ENCODE results near the gene ATXN2L.
A peak's percentile ranks its signal among the peaks of the same experiment; 100 is the strongest.

ATXN2L gene

GRCh38 chr16:28836761-28837064 lies 13.9 kb downstream of the ATXN2L start:
- Histone ChIP-seq H3K36me3 (ENCODE audit: control insufficient read depth in 2 of 2, insufficient read depth in 1 of 2, low read length in 2 of 2) (peaks cover 30 to 74% of the 10 kb centered on the region in 2 experiments), H3K9me3 (ENCODE audit: control insufficient read depth, insufficient read depth, low read depth, low read length) (no peaks in the 10 kb centered on the region), H3K27ac (ENCODE audit: extremely low read depth, low read depth, low read length) (no peak overlapping the region), H3K4me3 (ENCODE audit: low read depth, low read length) (no peak overlapping the region), H3K4me1 (ENCODE audit: control insufficient read depth, insufficient read depth, low read length) (no peaks in the 10 kb centered on the region)
- POLR2A ChIA-PET, result interaction anchor here (1.1 to 1.5 kb wide), 3 partner anchors 8 to 14 kb away, joined by 3 to 8 read pairs (median 4); partner anchors contain the start of genes ATXN2L and TUFM
- CTCF ChIA-PET, result no interaction called here
- TF ChIP-seq ZBTB21 (tag by site-specific recombination; IDR thresholded peaks at IDR 0.05) (no peak), GLIS2 (tag by site-specific recombination; IDR thresholded peaks at IDR 0.05) (peak; percentile 37; the same call in 1 of the 2 replicates), ZNF837 (tag by site-specific recombination; IDR thresholded peaks at IDR 0.05) (no peak), ZBTB8A (tag by site-specific recombination; IDR thresholded peaks at IDR 0.05) (no peak)

- TF ChIP-seq ZBTB17 (tag by site-specific recombination; IDR thresholded peaks at IDR 0.05), result peak; percentile 39; the same call in 1 of the 2 replicates
- no peak for TF ChIP-seq PRDM6 (tag by site-specific recombination; IDR thresholded peaks at IDR 0.05)
- TF ChIP-seq ZNF660 (tag by site-specific recombination; IDR thresholded peaks at IDR 0.05), result peak; percentile 33; the same call in 1 of the 2 replicates
- no peak for TF ChIP-seq KLF7 (tag by site-specific recombination; IDR thresholded peaks at IDR 0.05; ENCODE audit: borderline replicate concordance)
- no peak for TF ChIP-seq ZFP41 (tag by site-specific recombination; IDR thresholded peaks at IDR 0.05; ENCODE audit: borderline replicate concordance)
- no peak for TF ChIP-seq ZNF623 (tag by site-specific recombination; IDR thresholded peaks at IDR 0.05)
- TF ChIP-seq ZNF274 (IDR thresholded peaks at IDR 0.05; ENCODE audit: low read length), result no peak
- TF ChIP-seq ZNF274 (tag by site-specific recombination; IDR thresholded peaks at IDR 0.05; ENCODE audit: borderline replicate concordance), result no peak
- no peak for TF ChIP-seq HIC1 (tag by site-specific recombination; IDR thresholded peaks at IDR 0.05)
- TF ChIP-seq ZNF140 (tag by site-specific recombination; IDR thresholded peaks at IDR 0.05), result no peak
- TF ChIP-seq ZBTB21 (tag by site-specific recombination; IDR thresholded peaks at IDR 0.05), result no peak
- no peak for TF ChIP-seq INSM2 (tag by site-specific recombination; IDR thresholded peaks at IDR 0.05)
- TF ChIP-seq ZNF211 (tag by site-specific recombination; IDR thresholded peaks at IDR 0.05; ENCODE audit: low read depth), result no peak
- 0 out of 2 replicates have a peak, but pooled peaks have one; percentile 39 for TF ChIP-seq IKZF3 (tag by site-specific recombination; IDR thresholded peaks at IDR 0.05)
- ChIA-PET POLR2A (interaction anchor here (0.7 to 1.8 kb wide), 9 partner anchors 8 to 108 kb away, joined by 3 to 8 read pairs (median 3); partner anchors contain the start of genes ATXN2L and TUFM), CTCF (interaction anchor here (0.7 to 0.9 kb wide), 2 partner anchors 9 to 25 kb away, joined by 3 to 4 read pairs; partner anchors contain the start of gene SH2B1)
- H3K9me3 ChIP-seq (ENCODE audit: control insufficient read depth, insufficient read depth, low read depth, low read length), result no peaks in the 10 kb centered on the region
- peaks cover 21 to 74% of the 10 kb centered on the region in 2 experiments; a peak in 2 of 3 replicates for H3K36me3 ChIP-seq (ENCODE audit: control insufficient read depth in 2 of 2, insufficient read depth in 1 of 2, low read length in 2 of 2)
- no peaks in the 10 kb centered on the region for H3K4me1 ChIP-seq (ENCODE audit: control insufficient read depth, insufficient read depth, low read length)
- no peak overlapping the region for H3K4me3 ChIP-seq (ENCODE audit: low read depth, low read length)
- no peak overlapping the region for H3K27ac ChIP-seq (ENCODE audit: extremely low read depth, low read depth, low read length)
Measured at GRCh38 chr16:28837672-28838557, 15.1 kb downstream of the ATXN2L start.
